NCI-H69 (cell line): ENCODE results near the gene OR7A10.
"Not testable (repeated sequence)": the region's sequence is repeated elsewhere in the genome, so short reads cannot be mapped to it uniquely, and the experiment has no call there.

ENCODE experiments used
- DNase-seq: peaks from one replicate; lab custom pipeline; 2025; lab: John Stamatoyannopoulos, UW

OR7A10 gene

GRCh38 chr19:14795078-14795721 lies 53.5 kb downstream of the OR7A10 start:
- DNase-seq = no peak

DNA sequence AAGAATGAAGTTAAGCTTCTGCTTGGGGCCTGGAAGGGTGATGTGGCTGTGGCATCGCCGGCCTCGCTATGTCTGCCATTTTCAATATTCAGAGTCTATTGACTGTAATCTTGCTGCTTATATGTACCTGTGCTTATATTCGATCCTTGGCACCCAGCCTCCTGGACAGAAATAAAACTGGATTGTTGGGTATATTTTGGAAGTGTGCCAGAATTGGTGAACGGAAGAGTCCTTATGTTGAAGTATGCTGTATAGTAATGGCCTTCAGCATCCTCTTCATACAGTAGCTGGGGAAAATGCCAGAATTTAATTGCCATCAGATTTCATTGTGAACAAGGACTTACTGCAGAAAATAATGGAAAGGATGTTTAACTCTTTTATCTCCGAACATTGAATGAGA lies 56.5 kb downstream of the OR7A10 start:
- not testable (repeated sequence) for DNase-seq
